CD1c-positive myeloid dendritic cell (primary cell): ENCODE results near the gene ARHGDIA.

Experiments
- DNase-seq: peaks from one replicate; pipeline ENCODE4 v3.0.0-alpha.2; 2016; ENCODE audit errors: extremely low spot score

Gene ARHGDIA

DNA sequence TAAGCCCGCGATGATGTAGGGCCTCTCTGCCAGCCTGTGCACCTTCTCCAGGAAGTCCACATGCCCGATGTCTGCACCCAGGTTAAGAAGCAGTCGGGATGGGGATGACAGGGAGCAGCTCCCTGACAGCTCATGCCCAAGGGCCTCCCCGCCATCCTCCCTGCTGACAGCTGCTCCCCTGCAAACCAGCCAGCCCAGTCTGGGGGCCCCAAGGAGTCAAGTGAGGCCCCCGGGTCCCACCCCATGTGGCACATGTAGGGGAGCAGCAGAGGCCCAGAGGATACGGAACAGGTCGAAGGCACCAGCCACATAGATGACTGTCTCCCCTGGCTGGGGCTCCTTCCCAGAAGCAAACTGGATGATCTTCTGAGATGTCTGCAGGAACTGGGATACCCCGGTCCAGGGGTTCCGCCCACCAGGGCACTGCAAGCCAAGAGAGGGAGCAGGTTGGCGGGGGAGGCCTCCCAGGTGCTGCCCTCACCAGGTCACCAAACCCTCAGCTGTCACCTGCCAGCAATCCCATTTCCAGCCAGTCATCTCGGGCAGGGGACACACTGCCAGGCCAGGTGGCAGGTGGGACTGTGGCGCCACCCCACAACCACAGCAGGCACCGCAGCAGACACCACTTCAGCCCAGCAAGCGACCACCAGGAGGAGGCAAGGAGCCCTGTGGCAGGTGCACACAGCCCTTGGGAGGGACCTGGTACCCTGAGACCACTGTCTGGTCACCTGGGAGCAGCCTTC is 35.5 kb upstream of the ARHGDIA start:
- no peak for DNase-seq

DNA sequence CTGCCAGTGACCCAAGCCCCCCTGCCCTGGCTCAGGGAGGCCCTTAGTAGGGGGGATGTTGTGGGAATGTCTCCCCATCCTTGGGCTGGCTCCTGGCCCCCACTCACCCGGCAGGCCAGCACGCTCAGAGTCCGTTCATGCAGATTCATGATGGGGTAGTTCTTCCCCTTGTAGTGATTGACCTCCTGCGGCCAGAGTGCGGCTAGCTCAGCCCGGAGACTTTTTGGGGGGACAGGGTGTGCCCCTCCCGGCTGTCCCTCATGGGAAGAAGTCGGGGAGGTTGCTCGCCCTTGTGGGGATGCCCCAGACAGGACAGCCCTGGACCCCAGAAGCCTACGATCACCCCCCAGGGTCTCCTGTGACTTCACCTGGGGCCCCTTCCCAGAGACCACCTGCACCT is 34.9 kb upstream of the ARHGDIA start:
- no peak for DNase-seq

GRCh38 chr17:81905424-81905875 is 34.3 kb upstream of the ARHGDIA start:
- DNase-seq, result no peak

- DNase-seq, result no peak
Observed at GRCh38 chr17:81904600-81905423, 33.7 kb upstream of the ARHGDIA start.

GRCh38 chr17:81903896-81904599 is 32.9 kb upstream of the ARHGDIA start:
- no peak for DNase-seq

DNA sequence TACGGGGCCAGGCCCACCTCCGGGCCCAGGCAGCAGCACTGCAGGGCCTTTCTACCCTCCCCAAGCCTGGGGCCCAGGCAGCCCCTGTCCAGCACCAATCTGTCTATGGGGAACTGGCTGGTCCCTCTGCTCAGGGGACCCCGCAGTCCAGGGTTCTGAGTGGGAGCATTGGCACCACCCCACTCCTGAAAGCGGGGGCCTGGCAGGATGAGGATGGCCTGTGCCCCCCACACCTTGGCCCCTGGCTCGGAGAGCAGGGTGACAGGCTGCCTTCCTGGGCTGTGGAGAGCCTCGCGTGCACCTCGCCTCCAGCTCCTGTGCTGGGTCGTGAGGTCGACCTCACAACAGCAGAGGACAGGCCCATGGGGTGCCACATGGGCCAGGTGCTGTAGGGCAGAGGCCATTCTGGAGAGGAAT is 32.3 kb upstream of the ARHGDIA start:
- DNase-seq, result no peak

GRCh38 chr17:81902653-81903414 is 31.7 kb upstream of the ARHGDIA start:
- no peak for DNase-seq

- DNase-seq, result peak; percentile 52
Observed at GRCh38 chr17:81902023-81902652, 31.0 kb upstream of the ARHGDIA start, which contains the start of gene NPB. TSS of gene NPB (plus strand) at chr17:81902238. CDS start at chr17:81902278, 40 bp downstream.

DNA sequence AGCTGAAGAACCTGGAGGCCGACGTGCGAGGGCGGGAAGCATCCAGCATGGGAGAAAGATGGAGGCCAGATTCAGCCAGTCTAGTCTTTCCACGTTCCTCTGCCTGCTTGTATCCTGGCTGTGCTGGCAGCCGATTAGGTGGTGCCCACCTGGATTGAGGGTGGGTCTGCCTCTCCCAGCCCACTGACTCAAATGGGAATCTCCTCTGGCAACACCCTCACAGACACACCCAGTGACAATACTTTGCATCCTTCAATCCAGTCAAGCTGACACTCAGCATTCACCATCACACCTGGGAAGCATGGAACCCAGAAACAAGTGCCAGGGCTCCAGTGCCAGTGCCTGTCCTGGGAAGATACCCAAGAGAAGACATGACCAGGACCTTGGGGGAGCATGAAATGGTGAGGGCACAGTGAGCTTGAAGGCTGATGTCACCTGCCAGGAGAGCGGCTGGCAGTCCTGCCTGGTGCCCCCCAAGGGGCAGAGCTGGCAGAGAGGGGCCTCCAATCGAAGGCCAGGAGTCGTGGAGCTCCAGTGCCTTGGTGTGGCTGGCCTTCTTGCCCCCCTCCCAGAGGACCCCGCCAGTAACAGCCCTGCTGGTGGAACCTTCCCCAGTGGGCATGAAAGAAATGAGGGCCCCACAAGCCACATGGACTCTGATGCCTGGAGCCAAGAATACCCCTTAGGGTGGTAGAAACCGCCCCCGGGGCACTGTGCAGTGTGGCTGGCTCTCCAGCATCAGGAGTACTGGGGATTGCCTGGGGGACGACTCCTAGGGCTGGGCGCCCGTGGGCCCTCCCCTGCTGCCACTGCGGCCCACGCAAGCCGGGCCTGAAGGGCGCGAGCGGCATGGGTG is 30.3 kb upstream of the ARHGDIA start:
- DNase-seq, result no peak

GRCh38 chr17:81900181-81900820 is 29.2 kb upstream of the ARHGDIA start:
- DNase-seq, result no peak

- no peak for DNase-seq
Observed at GRCh38 chr17:81899514-81900166, 28.5 kb upstream of the ARHGDIA start.

GRCh38 chr17:81898885-81899284 is 27.7 kb upstream of the ARHGDIA start:
- DNase-seq, result no peak

GRCh38 chr17:81898029-81898866 is 27.1 kb upstream of the ARHGDIA start:
- DNase-seq, result no peak

GRCh38 chr17:81895400-81895799 is 24.3 kb upstream of the ARHGDIA start:
- DNase-seq, result no peak

DNA sequence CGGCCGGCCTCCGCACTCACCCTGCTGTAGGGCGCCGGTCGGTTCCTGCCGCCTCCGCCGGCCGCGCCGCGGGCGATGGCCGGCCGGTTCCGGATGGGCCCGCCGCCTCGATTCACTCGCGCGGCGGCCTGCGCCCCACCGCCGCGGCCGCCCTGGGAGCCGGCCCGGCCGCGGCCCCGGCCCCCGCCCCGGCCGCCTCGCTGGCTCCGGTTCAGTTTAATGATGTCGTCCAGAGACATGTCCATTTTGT is 20.1 kb upstream of the ARHGDIA start:
- DNase-seq, result peak; percentile 29

DNA sequence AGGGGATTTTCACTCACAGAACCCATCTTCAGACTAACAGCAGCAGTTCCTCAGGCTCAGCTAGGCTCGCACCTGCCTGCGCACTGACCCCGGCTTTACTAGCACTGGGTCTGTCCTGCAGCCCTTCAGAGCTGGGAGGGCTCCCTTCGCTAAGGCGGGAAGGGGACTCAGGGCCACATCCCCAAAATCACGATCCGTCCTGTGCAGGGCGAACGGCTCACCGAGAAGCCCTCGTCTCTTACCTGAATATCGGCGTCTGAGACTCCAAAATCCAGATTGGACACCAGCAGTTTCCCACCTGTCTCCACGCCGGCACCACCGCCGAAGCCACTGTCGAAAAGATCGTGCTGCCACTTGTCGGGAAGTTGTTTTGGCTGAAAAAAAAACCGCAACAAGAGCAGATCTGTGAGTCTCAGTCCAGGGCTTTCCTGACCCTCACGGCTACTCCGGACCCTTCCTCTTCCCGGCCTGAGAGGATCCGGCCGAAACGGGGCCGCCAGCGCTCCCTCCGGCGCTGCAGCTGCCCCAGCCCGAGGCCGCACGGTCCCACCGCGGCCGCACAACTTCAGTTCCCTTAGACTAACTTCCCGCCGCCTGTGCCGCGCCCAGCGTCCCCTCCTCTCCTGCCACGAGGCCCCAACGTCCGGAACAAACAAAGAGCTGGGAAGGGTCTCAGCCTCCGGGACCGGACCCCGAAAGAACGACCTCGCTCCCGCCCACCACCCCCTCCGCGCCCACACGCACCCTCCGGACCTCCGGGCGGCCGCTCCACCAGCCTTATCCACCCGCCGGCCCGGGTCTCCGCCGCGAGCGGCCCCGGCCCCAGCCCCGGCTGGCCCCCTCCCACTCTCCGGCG is 19.5 kb upstream of the ARHGDIA start:
- peak; percentile 60 for DNase-seq

- no peak for DNase-seq
Observed at GRCh38 chr17:81889602-81890001, 18.5 kb upstream of the ARHGDIA start.
